Esophagus muscularis mucosa (tissue), 4 donors: ENCODE data around the gene RASIP1. TPM values are rescaled to one million over a fixed set of nuclear protein-coding genes. Genes with fewer than 3 reads are reported as not detected.

Experiments used
- DNase-seq: peaks from one replicate; pipeline ENCODE4 v3.0.0-alpha.2; 2017; ENCODE audit errors: extremely low spot score
- H3K27ac ChIP-seq, 4 donors: fragments of 200-600 bp; sonication (generic); replicated peaks in 1 of 4; 1 replicate in 3 of 4; 2 replicates in 1 of 4; pipeline ENCODE4 v1.5.1; 2016 to 2019; ENCODE audit warnings: mild to moderate bottlenecking in 1 of 4
- H3K27me3 ChIP-seq, 4 donors: fragments of 200-600 bp; sonication (generic); one replicate each; pipeline versions ENCODE4 v1.5.1 to v1.6.0; 2016 to 2019
- H3K36me3 ChIP-seq, 4 donors: fragments of 200-600 bp; sonication (generic); one replicate each; pipeline ENCODE4 v1.5.1; 2016 to 2019
- H3K4me1 ChIP-seq, 4 donors: fragments of 200-600 bp; sonication (generic); one replicate each; pipeline ENCODE4 v1.5.1; 2016 to 2019
- H3K4me3 ChIP-seq, 4 donors: fragments of 200-600 bp; sonication (generic); 1 replicate in 2 of 4; 2 replicates in 2 of 4; pipeline ENCODE4 v1.5.1; 2016 to 2019; ENCODE audit warnings: mild to moderate bottlenecking in 4 of 4, moderate library complexity in 1 of 4
- H3K9me3 ChIP-seq, 4 donors: fragments of 200-600 bp; sonication (generic); 1 replicate in 3 of 4; 2 replicates in 1 of 4; pipeline ENCODE4 v1.5.1; 2016 to 2019
- CTCF ChIP-seq, 3 experiments: fragments of 200-600 bp in 2 of 3; fragments of 450-650 bp in 1 of 3; sonication (generic) in 2 of 3; IDR thresholded peaks; one replicate each; pipeline ENCODE4 v1.5.1; 2017 to 2019; ENCODE audit warnings: antibody characterized with exemption in 3 of 3, mild to moderate bottlenecking in 2 of 3, moderate library complexity in 1 of 3
- EP300 ChIP-seq: sonication (generic); formaldehyde crosslinking; IDR thresholded peaks from one replicate; pipeline ENCODE4 v1.6.1; 2017; ENCODE audit warnings: antibody characterized with exemption
- POLR2A ChIP-seq: fragments of 450-650 bp; IDR thresholded peaks from one replicate; pipeline ENCODE4 v1.6.1; 2017; ENCODE audit warnings: antibody characterized with exemption, moderate library complexity, mild to moderate bottlenecking, low read depth
- POLR2AphosphoS5 ChIP-seq, 2 donors: sonication (generic); formaldehyde crosslinking; IDR thresholded peaks; one replicate each; pipeline ENCODE4 v1.6.1; 2017; ENCODE audit warnings: antibody characterized with exemption in 2 of 2
- WGBS: methylation state at CpG from one replicate; pipeline ENCODE4 v1.1.5; 2018; 5-methylcytosine and 5-hydroxymethylcytosine counted together
- intact Hi-C: fragments of 100-400 bp; cut with DNase I; formaldehyde crosslinking; loops from one replicate; pipeline ENCODE4 v1.15.1; 2023
- total RNA-seq, 4 donors: library from RNA; depleted of rRNA; stranded (reverse); fragments of >200 nt; gene quantifications; one replicate each; pipeline versions ENCODE4 v1.1.0 to v1.2.1, GENCODE V29; 2016

RASIP1 gene
- total RNA-seq, 4 donors from 2014 or later: 15.0 to 27.7 (median 22.8) TPM

- no peaks in the 10 kb centered on the region for H3K9me3 ChIP-seq
- H3K36me3 ChIP-seq: peaks cover 0 to 82% (median 1%) of the 10 kb centered on the region in 4 donors
- intact Hi-C loops: no loop called here
- peaks cover 0 to 37% (median 2%) of the 10 kb centered on the region in 4 donors for H3K27me3 ChIP-seq
- 94% methylated on average over 4 of the region's 4 CpGs for WGBS
- no peak for DNase-seq
- TF ChIP-seq POLR2A: no peak
- no peak overlapping the region for H3K27ac ChIP-seq
- H3K4me1 ChIP-seq: peaks cover 0 to 18% (median 5%) of the 10 kb centered on the region in 4 donors
- H3K4me3 ChIP-seq: no peak overlapping the region
Observed at GRCh38 chr19:48731452-48731851, 9.0 kb downstream of the RASIP1 start.

GRCh38 chr19:48728911-48729664 is 11.3 kb downstream of the RASIP1 start:
- DNase-seq: no peak
- H3K4me3 ChIP-seq: peak overlapping the region; percentile 7 to 47 (median 34)

GRCh38 chr19:48726556-48726955 is 13.9 kb downstream of the RASIP1 start:
- no peaks in the 10 kb centered on the region for H3K9me3 ChIP-seq
- intact Hi-C loops: no loop called here
- H3K36me3 ChIP-seq: peaks cover 0 to 75% (median 7%) of the 10 kb centered on the region in 4 donors
- no peak overlapping the region for H3K4me3 ChIP-seq
- H3K27ac ChIP-seq: peak overlapping the region; percentile 25 to 78 (median 62)
- peaks cover 16 to 31% (median 21%) of the 10 kb centered on the region in 4 donors for H3K4me1 ChIP-seq
- TF ChIP-seq POLR2AphosphoS5 (IDR thresholded peaks at IDR 0.05): no peak
- TF ChIP-seq POLR2A: no peak
- TF ChIP-seq CTCF (IDR thresholded peaks at IDR 0.05): no peak
- no peak for TF ChIP-seq EP300
- no peak for DNase-seq
- peaks cover 0 to 25% (median 0%) of the 10 kb centered on the region in 4 donors for H3K27me3 ChIP-seq
- 67% methylated on average over 1 of the region's 2 CpGs for WGBS

More at GRCh38 chr19:48728911-48729664, 11.3 kb downstream of the RASIP1 start:
- TF ChIP-seq CTCF (IDR thresholded peaks at IDR 0.05): peak in 1 of 3 experiments; percentile 21
- TF ChIP-seq EP300: no peak
- H3K27me3 ChIP-seq: peaks cover 0 to 25% (median 0%) of the 10 kb centered on the region in 4 donors
- 46% methylated on average over 20 of the region's 77 CpGs for WGBS
- H3K9me3 ChIP-seq: no peaks in the 10 kb centered on the region
- peak overlapping the region in 2 of 4 donors; percentile 60 to 67 for H3K27ac ChIP-seq
- peaks cover 12 to 27% (median 17%) of the 10 kb centered on the region in 4 donors for H3K4me1 ChIP-seq
- H3K36me3 ChIP-seq: peaks cover 0 to 74% (median 3%) of the 10 kb centered on the region in 4 donors
- intact Hi-C loops: no loop called here

- H3K4me3 ChIP-seq: no peak overlapping the region
- DNase-seq: no peak
- H3K4me1 ChIP-seq: peaks cover 22 to 41% (median 29%) of the 10 kb centered on the region in 4 donors
- intact Hi-C loops: no loop called here
- H3K27me3 ChIP-seq: peaks cover 0 to 18% (median 0%) of the 10 kb centered on the region in 4 donors
- WGBS: 40% methylated on average over 11 of the region's 11 CpGs
- peak overlapping the region; percentile 67 to 78 (median 70) for H3K27ac ChIP-seq
- peaks cover 0 to 65% (median 7%) of the 10 kb centered on the region in 4 donors for H3K36me3 ChIP-seq
- TF ChIP-seq CTCF (IDR thresholded peaks at IDR 0.05) (no peak), POLR2AphosphoS5 (IDR thresholded peaks at IDR 0.05) (peak; percentile 46 to 66), POLR2A (no peak), EP300 (no peak)
- no peaks in the 10 kb centered on the region for H3K9me3 ChIP-seq
Observed at GRCh38 chr19:48724796-48725753, 15.3 kb downstream of the RASIP1 start.
